Fibroblast of the conjunctiva (primary cell): ENCODE measurements around the gene NLRC3.

ENCODE experiments used
- DNase-seq: peaks from one replicate; pipeline ENCODE4 v3.0.0-alpha.2; 2010; ENCODE audit warnings: low read depth

The NLRC3 gene

DNA sequence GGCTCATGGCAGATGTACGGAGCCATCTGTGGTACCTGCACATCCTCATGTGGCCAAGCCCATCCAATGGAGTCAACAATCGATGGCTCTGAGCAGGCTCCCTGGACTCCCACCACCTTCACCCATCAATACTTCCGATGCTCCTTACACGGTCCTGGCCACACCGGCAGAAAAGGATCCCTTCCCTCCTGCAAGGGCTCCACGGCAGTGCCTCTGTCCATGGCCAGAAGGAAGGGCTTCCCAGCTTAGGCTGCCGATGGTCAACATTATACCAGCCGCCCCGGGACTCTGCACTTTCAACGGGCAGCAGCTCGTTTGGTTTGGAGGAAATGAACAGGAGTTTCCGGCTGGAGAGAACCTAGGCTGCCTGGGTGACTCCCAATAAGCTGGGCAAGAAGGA is 21.0 kb upstream of the NLRC3 start:
- no peak for DNase-seq

- no peak for DNase-seq
These were observed 20.5 kb upstream of the NLRC3 start for GRCh38 chr16:3597676-3598075.

GRCh38 chr16:3597226-3597625 is 20.0 kb upstream of the NLRC3 start:
- no peak for DNase-seq

DNA sequence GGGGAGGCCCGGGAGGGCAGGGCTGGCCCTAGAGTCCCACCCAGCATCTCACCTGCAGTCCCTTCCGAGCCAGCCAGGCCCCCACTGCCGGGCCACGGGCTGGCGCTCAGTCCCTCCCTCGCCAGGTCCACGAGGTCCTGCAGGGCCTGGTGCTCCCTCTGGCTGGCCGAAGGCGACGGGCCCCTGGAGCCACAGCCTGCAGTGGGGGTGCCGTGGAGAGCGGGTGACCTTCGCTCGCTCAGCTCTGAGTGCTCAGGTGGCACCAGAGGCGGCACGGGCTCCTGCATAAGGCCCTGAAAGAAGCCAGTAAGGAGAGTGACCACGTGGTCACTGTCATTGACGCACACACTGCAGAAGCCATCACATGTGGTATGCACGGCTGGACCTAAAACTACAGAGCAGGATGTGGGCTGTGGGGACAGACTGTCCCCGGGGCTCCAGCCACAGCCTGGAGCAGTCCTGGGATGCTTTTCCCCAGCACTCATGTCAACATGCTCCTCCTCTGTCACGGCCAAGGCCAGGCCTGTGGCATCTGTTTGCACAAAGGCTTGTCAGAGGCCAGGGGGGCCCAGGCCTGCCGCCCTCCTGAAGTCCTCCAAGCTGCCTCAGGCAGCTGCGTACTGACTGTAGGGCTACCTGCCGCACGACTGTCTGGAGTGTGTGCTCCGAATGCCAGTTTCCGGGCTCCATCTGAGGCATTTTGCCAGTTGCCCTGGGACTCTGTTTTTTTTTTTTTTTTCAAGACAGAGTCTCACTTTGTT is 19.1 kb upstream of the NLRC3 start:
- no peak for DNase-seq

DNA sequence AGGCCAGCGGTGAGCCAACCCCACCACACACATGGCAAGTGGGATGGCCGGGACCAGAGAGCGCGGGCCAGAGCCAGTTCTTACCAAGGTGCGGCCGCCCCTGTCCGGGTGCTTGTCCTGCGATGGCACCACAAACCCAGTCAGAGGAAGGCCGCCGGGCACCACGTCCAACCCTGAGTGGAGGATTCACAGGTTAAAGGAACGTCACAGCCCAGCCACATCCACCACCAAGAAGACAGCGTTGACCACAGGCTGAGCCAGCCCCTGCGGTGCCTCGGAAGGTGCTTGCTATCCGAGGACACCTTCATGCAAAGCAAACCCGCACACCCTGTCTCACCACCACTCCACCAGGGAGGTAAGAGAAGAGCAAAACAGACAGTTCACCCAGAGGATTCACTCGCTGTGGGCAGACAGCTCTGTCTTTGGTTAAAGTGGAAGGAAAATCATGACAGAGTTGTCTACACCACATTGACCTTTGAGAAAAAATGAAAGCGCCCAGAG is 18.4 kb upstream of the NLRC3 start:
- DNase-seq = no peak

DNA sequence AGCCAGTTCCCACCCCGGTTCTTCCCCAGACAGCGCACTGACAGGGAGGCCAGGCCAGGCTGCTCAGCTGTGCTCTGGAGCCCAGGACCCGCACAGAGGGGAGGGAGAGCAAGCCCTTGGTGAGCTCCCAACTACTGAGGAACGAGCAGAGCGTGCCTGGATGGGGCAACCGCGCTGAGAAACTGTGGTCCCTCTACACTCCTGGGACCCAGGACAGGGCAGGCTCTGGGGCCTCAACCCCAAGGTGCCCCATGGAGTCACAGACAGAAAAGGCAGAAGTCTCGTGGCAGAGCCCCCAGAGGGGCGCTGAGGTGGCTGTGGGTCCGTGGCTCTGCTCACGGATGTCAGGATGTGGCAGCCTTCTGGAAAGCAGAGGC is 17.9 kb upstream of the NLRC3 start:
- no peak for DNase-seq

- no peak for DNase-seq
These were observed 17.3 kb upstream of the NLRC3 start for GRCh38 chr16:3594316-3595109.

GRCh38 chr16:3592559-3592958 is 15.4 kb upstream of the NLRC3 start:
- no peak for DNase-seq

GRCh38 chr16:3591991-3592390 is 14.8 kb upstream of the NLRC3 start:
- DNase-seq = no peak

GRCh38 chr16:3591436-3591803 is 14.2 kb upstream of the NLRC3 start:
- DNase-seq = no peak

DNA sequence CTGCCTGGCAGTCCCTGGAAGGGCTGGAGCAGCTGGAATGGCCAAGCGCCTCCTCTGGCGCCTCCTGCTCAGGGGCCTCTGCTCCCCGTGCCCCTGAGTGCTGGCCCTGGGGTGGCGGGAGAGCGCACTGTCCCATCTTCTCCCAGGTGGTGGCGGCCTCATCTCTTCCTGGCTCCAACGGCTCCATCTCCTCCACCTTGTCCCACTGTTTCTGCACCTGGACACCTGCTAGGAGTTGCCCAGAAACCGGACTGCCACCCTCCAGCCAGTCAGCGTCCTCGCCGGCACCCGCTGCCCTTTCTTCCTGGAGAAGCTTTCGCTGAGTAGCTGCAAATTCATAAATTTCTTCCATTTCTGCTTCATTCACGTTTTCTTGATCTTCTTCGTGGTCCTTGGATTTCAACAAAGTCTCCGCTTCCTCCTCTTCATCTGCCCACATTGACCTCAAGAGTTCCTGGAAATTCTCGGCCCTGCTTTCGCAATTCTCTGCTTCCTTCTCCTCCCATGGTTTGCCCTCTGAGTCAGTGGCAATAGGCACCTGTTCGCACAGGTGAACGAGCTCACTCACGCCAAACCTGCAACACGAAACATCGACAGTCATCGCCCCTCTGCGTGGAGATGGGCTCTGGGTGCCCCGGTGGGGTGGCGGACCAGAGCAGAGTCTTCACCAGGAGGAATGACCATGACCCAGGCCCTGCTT is 13.7 kb upstream of the NLRC3 start:
- DNase-seq = no peak

- no peak for DNase-seq
These were observed 12.9 kb upstream of the NLRC3 start for GRCh38 chr16:3589991-3590701.

DNA sequence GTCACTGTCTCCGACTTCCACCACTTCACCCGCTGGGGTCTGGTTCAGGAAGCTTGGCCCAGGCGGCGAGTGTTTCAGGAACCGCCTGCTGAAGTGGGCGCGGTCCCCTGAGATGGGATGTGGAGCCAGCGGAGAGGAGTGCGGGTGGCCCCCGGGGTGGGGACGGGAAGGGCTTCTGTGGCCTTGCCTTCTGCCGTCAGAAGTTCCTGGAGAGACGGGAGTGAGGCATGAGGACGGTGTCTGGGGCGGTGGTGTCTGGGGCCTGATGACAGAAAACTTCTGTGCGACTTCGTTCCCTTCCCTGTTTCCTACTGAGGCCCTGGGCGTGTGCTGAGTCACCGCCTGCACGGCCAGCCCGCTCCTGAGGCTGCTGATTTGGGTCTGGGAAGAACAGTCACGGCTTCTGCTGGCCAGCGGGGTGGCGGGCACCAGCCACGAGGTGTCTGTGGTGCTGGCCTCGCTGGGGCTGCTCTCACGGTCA is 12.3 kb upstream of the NLRC3 start:
- no peak for DNase-seq

GRCh38 chr16:3589001-3589400 is 11.8 kb upstream of the NLRC3 start:
- no peak for DNase-seq

DNA sequence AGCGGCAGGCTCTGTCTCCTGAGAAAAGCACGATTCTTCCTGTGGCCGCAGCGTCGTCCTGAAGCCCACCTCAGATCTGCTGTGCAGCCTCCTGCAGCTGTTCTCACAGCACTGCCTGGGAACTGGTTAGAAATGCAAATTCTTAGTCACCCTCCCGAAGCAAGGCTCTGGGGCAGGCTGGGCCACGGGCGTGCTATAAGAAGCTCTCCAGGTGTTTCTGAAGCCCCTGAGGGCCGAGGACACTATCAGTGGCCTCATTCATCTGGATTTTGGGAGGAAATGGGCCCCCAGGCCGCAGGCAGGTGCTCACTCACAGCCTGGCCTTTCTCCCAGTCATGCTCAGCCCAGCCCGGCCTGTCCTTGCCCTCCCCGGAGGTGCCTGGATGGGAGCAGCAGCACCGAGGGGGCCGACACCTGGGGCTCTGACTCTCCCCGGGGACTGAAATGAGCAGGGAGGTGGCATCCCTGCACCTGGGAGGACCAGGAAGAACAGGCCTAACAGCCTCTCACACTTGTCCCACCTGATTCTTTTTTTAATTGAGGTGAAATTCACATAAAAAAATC is 10.4 kb upstream of the NLRC3 start:
- DNase-seq = no peak

DNA sequence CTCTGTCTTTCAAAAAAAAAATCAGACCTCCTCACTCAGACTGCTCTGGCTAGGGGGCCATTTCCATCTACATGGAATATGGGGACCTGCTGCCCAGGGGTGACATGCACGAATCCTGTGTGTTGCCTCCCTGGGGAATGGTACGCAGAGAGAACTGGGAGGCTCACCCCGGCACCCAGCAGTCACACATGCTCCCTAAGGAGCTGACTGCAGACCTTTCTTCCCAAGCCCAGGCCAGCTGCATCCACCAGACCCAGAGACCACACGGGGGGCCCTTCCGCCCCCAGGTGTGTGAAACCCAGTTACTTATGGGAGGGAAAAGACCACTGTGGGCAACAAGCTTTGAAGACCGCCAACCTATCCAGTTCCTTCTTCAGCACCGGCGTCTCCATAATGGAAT is 7.2 kb upstream of the NLRC3 start:
- no peak for DNase-seq

DNA sequence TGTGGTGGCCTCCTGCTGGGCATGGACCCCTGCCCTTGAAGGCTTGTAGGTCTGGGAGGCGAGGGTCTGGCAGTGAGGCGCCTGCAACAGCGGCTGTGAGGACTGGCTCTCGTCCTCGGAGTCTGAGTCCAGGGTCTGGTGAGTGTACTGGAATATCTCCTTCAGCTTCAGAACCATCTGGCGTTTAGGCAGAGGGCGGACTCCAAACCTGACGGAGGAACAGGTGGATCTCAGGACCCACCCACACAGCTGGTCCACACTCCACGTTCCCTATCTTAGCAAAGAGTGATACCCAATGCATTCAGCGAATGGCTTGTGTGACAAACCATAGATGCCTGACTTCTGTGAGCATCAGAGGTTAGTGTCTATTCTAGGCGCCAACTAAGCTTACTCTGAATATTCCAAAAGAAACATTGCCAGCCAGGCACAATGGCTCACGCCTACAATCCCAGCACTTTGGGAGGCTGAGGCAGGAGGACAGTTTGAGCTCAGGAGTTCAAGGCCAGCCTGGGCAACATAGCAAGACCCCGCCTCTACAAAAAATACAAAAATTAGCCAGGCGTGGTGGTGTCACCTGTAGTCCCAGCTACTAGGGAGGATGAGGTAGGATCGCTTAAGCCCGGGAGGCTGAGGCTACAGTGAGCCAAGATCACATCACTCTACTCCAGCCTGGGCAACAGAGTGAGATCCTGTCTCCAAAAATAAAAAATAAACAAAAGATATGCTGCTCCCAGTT is 6.3 kb upstream of the NLRC3 start:
- DNase-seq = no peak

GRCh38 chr16:3582276-3583165 is 5.3 kb upstream of the NLRC3 start:
- no peak for DNase-seq

DNA sequence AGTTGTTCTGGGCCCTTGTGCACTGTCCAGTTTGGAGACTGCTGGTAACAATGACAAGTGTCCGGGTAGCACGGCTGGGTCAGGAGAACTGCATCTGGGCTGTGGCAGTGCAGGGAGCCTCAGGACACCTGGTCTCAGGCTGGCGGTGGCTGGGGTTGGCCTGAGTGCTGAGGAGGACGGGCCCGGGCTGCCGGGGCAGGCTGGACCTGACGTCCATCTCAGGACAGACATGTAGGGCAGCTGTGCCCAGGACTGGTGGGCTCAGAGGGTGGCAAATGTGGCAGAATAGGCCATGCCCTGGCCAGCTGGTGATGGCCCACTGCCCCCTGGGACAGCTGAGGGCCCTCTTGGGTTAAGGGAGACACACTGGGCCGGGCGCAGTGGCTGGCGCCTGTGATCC is 4.2 kb upstream of the NLRC3 start:
- no peak for DNase-seq

- peak; percentile 10 for DNase-seq
These were observed 3.5 kb upstream of the NLRC3 start for GRCh38 chr16:3580686-3581085.
